Astrocyte (in vitro differentiated cells and primary cell): ENCODE measurements around the gene TK2. TPM values are rescaled to one million over a fixed set of nuclear protein-coding genes. Genes with fewer than 3 reads are reported as not detected.

Experiments
- DNase-seq: peaks from one replicate; pipeline ENCODE4 v3.0.0-alpha.2; 2010; ENCODE audit warnings: low read depth
- FAIRE-seq: peaks from 2 replicates; lab custom pipeline; 2011; peaks lifted over from hg19 to GRCh38; lab: Jason Lieb, UNC
- H2AFZ ChIP-seq: 2 replicates; pipeline ENCODE4 v1.6.0; 2012; ENCODE audit warnings: low read depth, low read length, inconsistent platforms
- H3K27ac ChIP-seq: 2 replicates; pipeline ENCODE4 v1.5.1; 2011; ENCODE audit warnings: low read depth, low read length, inconsistent platforms
- H3K27me3 ChIP-seq: 2 replicates; pipeline ENCODE4 v1.6.0; 2011; ENCODE audit warnings: low read length, inconsistent platforms; ENCODE audit not compliant: insufficient read depth
- H3K36me3 ChIP-seq: 2 replicates; pipeline ENCODE4 v1.5.1; 2011; ENCODE audit warnings: low read length, inconsistent platforms; ENCODE audit not compliant: insufficient read depth
- H3K4me1 ChIP-seq: 2 replicates; pipeline ENCODE4 v1.5.1; 2011; ENCODE audit warnings: low read length, inconsistent platforms; ENCODE audit not compliant: insufficient read depth
- H3K4me2 ChIP-seq: 2 replicates; pipeline ENCODE4 v1.6.0; 2012; ENCODE audit warnings: low read length, inconsistent platforms
- H3K4me3 ChIP-seq: 2 replicates; pipeline ENCODE4 v1.5.1; 2011; ENCODE audit warnings: low read depth, mild to moderate bottlenecking, low read length, inconsistent platforms; ENCODE audit not compliant: insufficient read depth
- H3K79me2 ChIP-seq: 2 replicates; pipeline ENCODE4 v1.6.0; 2012; ENCODE audit warnings: mild to moderate bottlenecking, low read length, inconsistent platforms; ENCODE audit not compliant: insufficient read depth
- H3K9ac ChIP-seq: 2 replicates; pipeline ENCODE4 v1.6.0; 2012; ENCODE audit warnings: mild to moderate bottlenecking, low read length, inconsistent platforms
- H3K9me3 ChIP-seq: 2 replicates; pipeline ENCODE4 v1.5.1; 2012; ENCODE audit warnings: low read depth, mild to moderate bottlenecking, low read length, inconsistent platforms; ENCODE audit not compliant: insufficient read depth
- H4K20me1 ChIP-seq: 2 replicates; pipeline ENCODE4 v1.6.0; 2012; ENCODE audit warnings: low read length, inconsistent platforms; ENCODE audit not compliant: insufficient read depth
- H3K27ac Mint-ChIP-seq: one replicate; pipeline ENCODE4 v1.8.0; 2021; ENCODE audit warnings: mild to moderate bottlenecking, mixed read lengths; ENCODE audit not compliant: unreplicated experiment
- H3K27me3 Mint-ChIP-seq: one replicate; pipeline ENCODE4 v1.8.0; 2021; ENCODE audit warnings: low read depth, mixed read lengths; ENCODE audit not compliant: unreplicated experiment
- H3K36me3 Mint-ChIP-seq: one replicate; pipeline ENCODE4 v1.8.0; 2021; ENCODE audit warnings: low read depth, mixed read lengths; ENCODE audit not compliant: unreplicated experiment
- H3K4me1 Mint-ChIP-seq: one replicate; pipeline ENCODE4 v1.8.0; 2021; ENCODE audit warnings: low read depth, mixed read lengths; ENCODE audit not compliant: unreplicated experiment
- H3K4me3 Mint-ChIP-seq: one replicate; pipeline ENCODE4 v1.8.0; 2021; ENCODE audit warnings: mild to moderate bottlenecking, moderate library complexity, mixed read lengths; ENCODE audit not compliant: unreplicated experiment
- H3K9me3 Mint-ChIP-seq: one replicate; pipeline ENCODE4 v1.8.0; 2021; ENCODE audit warnings: mild to moderate bottlenecking, mixed read lengths; ENCODE audit not compliant: unreplicated experiment
- EZH2 ChIP-seq: IDR thresholded peaks from 2 replicates; pipeline ENCODE4 v1.6.1; 2012; ENCODE audit warnings: mild to moderate bottlenecking, low read length, inconsistent platforms; ENCODE audit not compliant: insufficient read depth
- total RNA-seq: library from RNA; stranded (reverse); gene quantifications from 2 replicates; pipeline ENCODE4 v1.2.1, GENCODE V29; 2021
- TF ChIP-seq, protein P1 (sequence below): IDR thresholded peaks from 2 replicates; pipeline ENCODE4 v1.5.1; 2011; ENCODE audit warnings: low read depth, mild to moderate bottlenecking, inconsistent platforms, low read length, moderate library complexity; ENCODE audit not compliant: insufficient read depth

TK2 gene
- total RNA-seq, 1 donor from 2014 or later, result 12.4 TPM

GRCh38 chr16:66525396-66526180 is 24.3 kb downstream of the TK2 start:
- FAIRE-seq, result no peak
- Histone ChIP-seq H3K79me2 (peaks cover 4% of the 10 kb centered on the region), H2AFZ (no peak overlapping the region), H3K4me2 (no peak overlapping the region), H4K20me1 (no peaks in the 10 kb centered on the region), H3K36me3 (peaks cover 5% of the 10 kb centered on the region), H3K4me1 (peaks cover 16% of the 10 kb centered on the region), H3K4me3 (no peak overlapping the region), H3K9me3 (no peaks in the 10 kb centered on the region), H3K27ac (peak overlapping the region; percentile 3), H3K9ac (no peak overlapping the region), H3K27me3 (no peaks in the 10 kb centered on the region)
- Mint-ChIP-seq H3K36me3 (peaks cover 20% of the 10 kb centered on the region), H3K27ac (no peak overlapping the region), H3K4me3 (no peak overlapping the region), H3K27me3 (peaks cover 5% of the 10 kb centered on the region), H3K4me1 (peaks cover 22% of the 10 kb centered on the region), H3K9me3 (peaks cover 1% of the 10 kb centered on the region)
- peak; percentile 87 for DNase-seq
- TF ChIP-seq, protein P1, sequence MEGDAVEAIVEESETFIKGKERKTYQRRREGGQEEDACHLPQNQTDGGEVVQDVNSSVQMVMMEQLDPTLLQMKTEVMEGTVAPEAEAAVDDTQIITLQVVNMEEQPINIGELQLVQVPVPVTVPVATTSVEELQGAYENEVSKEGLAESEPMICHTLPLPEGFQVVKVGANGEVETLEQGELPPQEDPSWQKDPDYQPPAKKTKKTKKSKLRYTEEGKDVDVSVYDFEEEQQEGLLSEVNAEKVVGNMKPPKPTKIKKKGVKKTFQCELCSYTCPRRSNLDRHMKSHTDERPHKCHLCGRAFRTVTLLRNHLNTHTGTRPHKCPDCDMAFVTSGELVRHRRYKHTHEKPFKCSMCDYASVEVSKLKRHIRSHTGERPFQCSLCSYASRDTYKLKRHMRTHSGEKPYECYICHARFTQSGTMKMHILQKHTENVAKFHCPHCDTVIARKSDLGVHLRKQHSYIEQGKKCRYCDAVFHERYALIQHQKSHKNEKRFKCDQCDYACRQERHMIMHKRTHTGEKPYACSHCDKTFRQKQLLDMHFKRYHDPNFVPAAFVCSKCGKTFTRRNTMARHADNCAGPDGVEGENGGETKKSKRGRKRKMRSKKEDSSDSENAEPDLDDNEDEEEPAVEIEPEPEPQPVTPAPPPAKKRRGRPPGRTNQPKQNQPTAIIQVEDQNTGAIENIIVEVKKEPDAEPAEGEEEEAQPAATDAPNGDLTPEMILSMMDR, result no peak
- TF ChIP-seq EZH2, result no peak

GRCh38 chr16:66524601-66525164 is 25.2 kb downstream of the TK2 start:
- peaks cover 4% of the 10 kb centered on the region for H3K79me2 ChIP-seq
- H3K9ac ChIP-seq, result no peak overlapping the region
- H3K4me1 ChIP-seq, result peaks cover 16% of the 10 kb centered on the region
- FAIRE-seq, result no peak
- no peaks in the 10 kb centered on the region for H3K9me3 ChIP-seq
- H3K4me3 ChIP-seq, result no peak overlapping the region
- Mint-ChIP-seq H3K4me3 (no peak overlapping the region), H3K36me3 (peaks cover 18% of the 10 kb centered on the region), H3K4me1 (peaks cover 25% of the 10 kb centered on the region), H3K9me3 (peaks cover 1% of the 10 kb centered on the region), H3K27me3 (peaks cover 5% of the 10 kb centered on the region), H3K27ac (no peak overlapping the region)
- H3K36me3 ChIP-seq, result no peaks in the 10 kb centered on the region
- H2AFZ ChIP-seq, result no peak overlapping the region
- H3K27me3 ChIP-seq, result no peaks in the 10 kb centered on the region
- H4K20me1 ChIP-seq, result no peaks in the 10 kb centered on the region
- no peak for DNase-seq
- no peak overlapping the region for H3K4me2 ChIP-seq
- no peak for TF ChIP-seq EZH2
- TF ChIP-seq, protein P1, result no peak
- H3K27ac ChIP-seq, result no peak overlapping the region

DNA sequence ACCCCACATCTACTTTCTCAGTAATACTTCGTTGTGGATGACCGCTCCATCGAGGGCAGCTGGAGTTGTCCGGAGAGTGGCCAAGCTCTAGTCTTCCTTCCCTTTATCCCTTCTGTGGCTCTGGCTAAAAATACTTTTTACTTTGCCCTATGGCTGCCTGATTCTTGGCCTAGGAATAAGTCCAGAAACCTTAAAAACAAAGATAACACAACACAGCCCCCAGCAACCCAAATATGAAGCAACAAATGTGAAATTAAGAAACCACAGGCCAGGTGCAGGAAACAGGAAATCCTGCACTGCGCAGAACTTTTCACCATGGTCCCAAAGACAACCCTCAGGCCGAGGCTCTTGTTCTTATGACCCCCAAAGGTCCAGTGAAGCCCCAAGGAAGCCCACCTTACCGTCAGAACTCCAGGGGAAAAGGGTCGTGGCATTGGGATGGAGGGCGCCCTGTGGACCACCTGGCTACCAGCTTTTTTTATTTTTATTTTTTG is 26.0 kb downstream of the TK2 start:
- Histone ChIP-seq H3K27me3 (no peaks in the 10 kb centered on the region), H3K4me3 (no peak overlapping the region), H2AFZ (no peak overlapping the region), H3K4me2 (no peak overlapping the region), H3K79me2 (peaks cover 4% of the 10 kb centered on the region), H4K20me1 (no peaks in the 10 kb centered on the region), H3K4me1 (peaks cover 16% of the 10 kb centered on the region), H3K36me3 (no peaks in the 10 kb centered on the region), H3K27ac (no peak overlapping the region), H3K9me3 (no peaks in the 10 kb centered on the region), H3K9ac (no peak overlapping the region)
- H3K9me3 Mint-ChIP-seq, result peaks cover under 1% of the 10 kb centered on the region
- no peak overlapping the region for H3K4me3 Mint-ChIP-seq
- TF ChIP-seq, protein P1, result no peak
- TF ChIP-seq EZH2, result no peak
- H3K36me3 Mint-ChIP-seq, result peaks cover 15% of the 10 kb centered on the region
- no peak for FAIRE-seq
- H3K27ac Mint-ChIP-seq, result no peak overlapping the region
- H3K4me1 Mint-ChIP-seq, result peaks cover 25% of the 10 kb centered on the region
- peaks cover 5% of the 10 kb centered on the region for H3K27me3 Mint-ChIP-seq
- no peak for DNase-seq
